Stimulated activated CD4-positive, alpha-beta T cell treated with anti-CD3 and anti-CD28 coated beads, TNF-alpha, amount 100 ng/mL, for 1 hour (primary cell): Measurements from ENCODE around the gene SEMA6A.
"Not testable (repeated sequence)": the region's sequence is repeated elsewhere in the genome, so short reads cannot be mapped to it uniquely, and the experiment has no call there.

Experiments used
- DNase-seq, 3 donors: peaks; one replicate each; pipeline ENCODE4 v3.0.0-alpha.2; 2020; ENCODE audit warnings: low read depth in 3 of 3, low spot score in 1 of 3

Gene SEMA6A

GRCh38 chr5:116524966-116525365, 49.7 kb downstream of the SEMA6A start:
- DNase-seq = no peak

- DNase-seq = no peak
Measured at GRCh38 chr5:116524051-116524904, 50.3 kb downstream of the SEMA6A start.

- DNase-seq = not testable (repeated sequence)
Measured at GRCh38 chr5:116523182-116523581, 51.4 kb downstream of the SEMA6A start.

GRCh38 chr5:116522356-116523136, 52.1 kb downstream of the SEMA6A start:
- DNase-seq = no peak

- DNase-seq = no peak
Measured at GRCh38 chr5:116521173-116521872, 53.3 kb downstream of the SEMA6A start.

- DNase-seq = no peak
Measured at GRCh38 chr5:116520771-116521170, 53.9 kb downstream of the SEMA6A start.

GRCh38 chr5:116518423-116518822, 56.2 kb downstream of the SEMA6A start:
- DNase-seq = no peak

GRCh38 chr5:116517488-116517887, 57.1 kb downstream of the SEMA6A start:
- no peak for DNase-seq

GRCh38 chr5:116516021-116516420, 58.6 kb downstream of the SEMA6A start:
- DNase-seq = no peak

- no peak for DNase-seq
Measured at GRCh38 chr5:116514421-116514970, 60.1 kb downstream of the SEMA6A start.

- no peak for DNase-seq
Measured at GRCh38 chr5:116510517-116510916, 64.1 kb downstream of the SEMA6A start.

GRCh38 chr5:116509483-116510244, 65.0 kb downstream of the SEMA6A start:
- DNase-seq = no peak

- DNase-seq = no peak
Measured at GRCh38 chr5:116508835-116509234, 65.8 kb downstream of the SEMA6A start.

GRCh38 chr5:116507941-116508655, 66.5 kb downstream of the SEMA6A start:
- DNase-seq = no peak

GRCh38 chr5:116507051-116507537, 67.5 kb downstream of the SEMA6A start:
- no peak for DNase-seq

- no peak for DNase-seq
Measured at GRCh38 chr5:116506488-116506887, 68.1 kb downstream of the SEMA6A start.

- no peak for DNase-seq
Measured at GRCh38 chr5:116504593-116505166, 69.9 kb downstream of the SEMA6A start.

GRCh38 chr5:116502616-116503015, 72.0 kb downstream of the SEMA6A start:
- DNase-seq = no peak

- no peak for DNase-seq
Measured at GRCh38 chr5:116502138-116502537, 72.5 kb downstream of the SEMA6A start.
